Measurements from ENCODE around the gene BRCC3. TPM values are rescaled to one million over a fixed set of nuclear protein-coding genes. Genes with fewer than 3 reads are reported as not detected.

BRCC3 gene
- polyA plus RNA-seq, 1 donor from 2014 or later, result 28.1 TPM

- Histone ChIP-seq H3K79me2 (replicated peaks; ENCODE audit: insufficient read depth, low read length) (no peaks in the 10 kb centered on the region), H3K4me3 (ENCODE audit: low read length) (no peak overlapping the region), H3F3A (ENCODE audit: insufficient read depth, low read length, poor library complexity, severe bottlenecking) (no peaks in the 10 kb centered on the region), H3K4me2 (ENCODE audit: low read length) (no peak overlapping the region), H3K27me3 (ENCODE audit: insufficient read depth, low read depth, low read length) (no peaks in the 10 kb centered on the region), H3K9me3 (ENCODE audit: low read length) (no peaks in the 10 kb centered on the region), H3K9me2 (ENCODE audit: insufficient read depth, low read length) (no peaks in the 10 kb centered on the region), H4K20me1 (ENCODE audit: insufficient read depth) (no peaks in the 10 kb centered on the region), H3K9ac (ENCODE audit: low read length) (no peak overlapping the region), H3K27ac (ENCODE audit: low read length) (no peak overlapping the region), H3K36me3 (ENCODE audit: insufficient read depth, low read length) (no peaks in the 10 kb centered on the region), H2AFZ (ENCODE audit: low read depth, low read length) (no peak overlapping the region)
- TF ChIP-seq, protein P1, sequence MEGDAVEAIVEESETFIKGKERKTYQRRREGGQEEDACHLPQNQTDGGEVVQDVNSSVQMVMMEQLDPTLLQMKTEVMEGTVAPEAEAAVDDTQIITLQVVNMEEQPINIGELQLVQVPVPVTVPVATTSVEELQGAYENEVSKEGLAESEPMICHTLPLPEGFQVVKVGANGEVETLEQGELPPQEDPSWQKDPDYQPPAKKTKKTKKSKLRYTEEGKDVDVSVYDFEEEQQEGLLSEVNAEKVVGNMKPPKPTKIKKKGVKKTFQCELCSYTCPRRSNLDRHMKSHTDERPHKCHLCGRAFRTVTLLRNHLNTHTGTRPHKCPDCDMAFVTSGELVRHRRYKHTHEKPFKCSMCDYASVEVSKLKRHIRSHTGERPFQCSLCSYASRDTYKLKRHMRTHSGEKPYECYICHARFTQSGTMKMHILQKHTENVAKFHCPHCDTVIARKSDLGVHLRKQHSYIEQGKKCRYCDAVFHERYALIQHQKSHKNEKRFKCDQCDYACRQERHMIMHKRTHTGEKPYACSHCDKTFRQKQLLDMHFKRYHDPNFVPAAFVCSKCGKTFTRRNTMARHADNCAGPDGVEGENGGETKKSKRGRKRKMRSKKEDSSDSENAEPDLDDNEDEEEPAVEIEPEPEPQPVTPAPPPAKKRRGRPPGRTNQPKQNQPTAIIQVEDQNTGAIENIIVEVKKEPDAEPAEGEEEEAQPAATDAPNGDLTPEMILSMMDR (IDR thresholded peaks at IDR 0.05; ENCODE audit: poor library complexity, severe bottlenecking), result no peak
- TF ChIP-seq REST (IDR thresholded peaks at IDR 0.05; ENCODE audit: borderline replicate concordance) (no peak), SMC3 (conservative IDR thresholded peaks at IDR 0.05; ENCODE audit: poor library complexity) (no peak), EP300 (conservative IDR thresholded peaks at IDR 0.05; ENCODE audit: poor library complexity, severe bottlenecking) (no peak), EZH2 (IDR thresholded peaks at IDR 0.05; ENCODE audit: borderline replicate concordance, insufficient read depth, low read length, poor library complexity, severe bottlenecking) (no peak), TAF1 (IDR thresholded peaks at IDR 0.05; ENCODE audit: low read depth) (no peak), RAD21 (conservative IDR thresholded peaks at IDR 0.05) (no peak), POLR2AphosphoS5 (IDR thresholded peaks at IDR 0.05) (no peak), MXI1 (conservative IDR thresholded peaks at IDR 0.05; ENCODE audit: poor library complexity, severe bottlenecking) (no peak)
These were observed 24.3 kb upstream of the BRCC3 start for GRCh38 chrX:155046811-155047528.

DNA sequence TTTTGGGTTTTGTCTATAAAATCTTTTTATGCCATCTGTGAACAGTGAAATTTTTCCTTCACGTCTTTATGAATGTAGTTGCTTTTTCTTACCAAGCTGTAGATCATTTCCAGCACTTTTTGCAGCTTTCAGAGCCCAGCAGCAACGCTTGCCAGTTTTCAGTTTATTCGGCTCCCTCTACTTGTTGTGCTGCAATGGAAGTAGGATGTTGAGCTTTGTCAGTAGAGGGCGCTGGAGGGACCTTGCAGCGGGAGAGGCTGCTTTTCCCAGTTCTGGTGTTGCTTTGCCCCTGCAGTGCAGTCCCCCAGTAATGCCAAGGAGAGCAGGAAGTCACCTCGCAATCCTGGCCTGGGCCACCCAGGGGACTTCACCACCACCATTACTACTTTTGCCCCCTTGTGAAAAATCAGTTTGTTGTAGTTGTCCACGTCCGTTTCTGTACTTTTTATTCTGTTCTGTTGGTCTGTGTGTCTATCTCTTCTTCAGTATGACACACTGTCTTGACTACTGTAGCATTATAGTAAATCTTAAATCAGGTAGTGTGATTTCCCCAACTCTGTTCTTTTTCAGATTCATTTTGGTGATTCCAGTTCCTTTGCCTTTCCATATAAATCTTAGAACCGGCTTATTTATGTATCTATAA, 22.2 kb upstream of the BRCC3 start:
- Histone ChIP-seq H3K27ac (ENCODE audit: low read length) (no peak overlapping the region), H3K9me2 (ENCODE audit: insufficient read depth, low read length) (no peaks in the 10 kb centered on the region), H2AFZ (ENCODE audit: low read depth, low read length) (no peak overlapping the region), H3K4me2 (ENCODE audit: low read length) (no peak overlapping the region), H3K9me3 (ENCODE audit: low read length) (no peaks in the 10 kb centered on the region), H3K27me3 (ENCODE audit: insufficient read depth, low read depth, low read length) (no peaks in the 10 kb centered on the region), H3K36me3 (ENCODE audit: insufficient read depth, low read length) (no peaks in the 10 kb centered on the region), H3F3A (ENCODE audit: insufficient read depth, low read length, poor library complexity, severe bottlenecking) (no peaks in the 10 kb centered on the region), H3K79me2 (replicated peaks; ENCODE audit: insufficient read depth, low read length) (no peaks in the 10 kb centered on the region), H3K4me3 (ENCODE audit: low read length) (no peak overlapping the region), H3K9ac (ENCODE audit: low read length) (no peak overlapping the region), H4K20me1 (ENCODE audit: insufficient read depth) (no peaks in the 10 kb centered on the region)
- TF ChIP-seq REST (IDR thresholded peaks at IDR 0.05; ENCODE audit: borderline replicate concordance) (no peak), RAD21 (conservative IDR thresholded peaks at IDR 0.05) (no peak), POLR2AphosphoS5 (IDR thresholded peaks at IDR 0.05) (no peak), MXI1 (conservative IDR thresholded peaks at IDR 0.05; ENCODE audit: poor library complexity, severe bottlenecking) (no peak), EP300 (conservative IDR thresholded peaks at IDR 0.05; ENCODE audit: poor library complexity, severe bottlenecking) (no peak), SMC3 (conservative IDR thresholded peaks at IDR 0.05; ENCODE audit: poor library complexity) (no peak), TAF1 (IDR thresholded peaks at IDR 0.05; ENCODE audit: low read depth) (no peak), EZH2 (IDR thresholded peaks at IDR 0.05; ENCODE audit: borderline replicate concordance, insufficient read depth, low read length, poor library complexity, severe bottlenecking) (no peak)
- TF ChIP-seq, protein P1 (IDR thresholded peaks at IDR 0.05; ENCODE audit: poor library complexity, severe bottlenecking), result no peak
